Type B pancreatic cell (in vitro differentiated cells): ENCODE results near the gene CDC42. TPM values are rescaled to one million over a fixed set of nuclear protein-coding genes. Genes with fewer than 3 reads are reported as not detected.

Experiments
- DNase-seq: peaks from one replicate; pipeline ENCODE4 v3.0.0; 2021; ENCODE audit warnings: mixed read lengths; ENCODE audit not compliant: unreplicated experiment; ENCODE audit errors: extremely low spot score
- H3K27ac Mint-ChIP-seq: 2 replicates; pipeline ENCODE4 v1.8.0; 2021; ENCODE audit warnings: mild to moderate bottlenecking, mixed read lengths
- H3K27me3 Mint-ChIP-seq: 2 replicates; pipeline ENCODE4 v1.8.0; 2021; ENCODE audit warnings: mixed read lengths
- H3K36me3 Mint-ChIP-seq: 2 replicates; pipeline ENCODE4 v1.8.0; 2021; ENCODE audit warnings: mixed read lengths
- H3K4me1 Mint-ChIP-seq: one replicate; pipeline ENCODE4 v1.8.0; 2021; ENCODE audit warnings: mixed read lengths; ENCODE audit not compliant: unreplicated experiment
- H3K4me3 Mint-ChIP-seq: 2 replicates; pipeline ENCODE4 v1.8.0; 2021; ENCODE audit warnings: mild to moderate bottlenecking, mixed read lengths
- H3K9me3 Mint-ChIP-seq: 2 replicates; pipeline ENCODE4 v1.8.0; 2021; ENCODE audit warnings: mixed read lengths
- CTCF ChIP-seq: fragments of 200-600 bp; sonication (generic); conservative IDR thresholded peaks from 2 replicates; pipeline ENCODE4 v1.5.0; 2021; ENCODE audit warnings: antibody characterized with exemption, mild to moderate bottlenecking
- total RNA-seq: library from RNA; stranded (reverse); gene quantifications from 2 replicates; pipeline ENCODE4 v1.2.1, GENCODE V29; 2021; ENCODE audit warnings: low replicate concordance

CDC42 gene
- total RNA-seq, 1 donor from 2014 or later = 238 TPM

GRCh38 chr1:22098752-22099151 is 46.2 kb downstream of the CDC42 start:
- Mint-ChIP-seq H3K4me3 (no peak overlapping the region), H3K36me3 (peaks cover 32% of the 10 kb centered on the region), H3K9me3 (no peaks in the 10 kb centered on the region), H3K27me3 (no peaks in the 10 kb centered on the region), H3K27ac (no peak overlapping the region), H3K4me1 (peaks cover 5% of the 10 kb centered on the region)
- no peak for DNase-seq
- no peak for TF ChIP-seq CTCF

GRCh38 chr1:22100168-22100567 is 47.7 kb downstream of the CDC42 start:
- no peak for TF ChIP-seq CTCF
- Mint-ChIP-seq H3K36me3 (peaks cover 31% of the 10 kb centered on the region), H3K9me3 (no peaks in the 10 kb centered on the region), H3K4me3 (no peak overlapping the region), H3K4me1 (peaks cover 5% of the 10 kb centered on the region), H3K27me3 (no peaks in the 10 kb centered on the region), H3K27ac (no peak overlapping the region)
- no peak for DNase-seq

GRCh38 chr1:22101199-22101598 is 48.7 kb downstream of the CDC42 start:
- Mint-ChIP-seq H3K4me1 (peaks cover 12% of the 10 kb centered on the region), H3K9me3 (no peaks in the 10 kb centered on the region), H3K36me3 (peaks cover 35% of the 10 kb centered on the region), H3K27ac (no peak overlapping the region), H3K4me3 (no peak overlapping the region), H3K27me3 (no peaks in the 10 kb centered on the region)
- no peak for TF ChIP-seq CTCF
- no peak for DNase-seq

GRCh38 chr1:22101995-22102394 is 49.5 kb downstream of the CDC42 start:
- TF ChIP-seq CTCF = no peak
- peaks cover 20% of the 10 kb centered on the region for H3K4me1 Mint-ChIP-seq
- peaks cover 32% of the 10 kb centered on the region for H3K36me3 Mint-ChIP-seq
- no peaks in the 10 kb centered on the region for H3K9me3 Mint-ChIP-seq
- no peak overlapping the region for H3K27ac Mint-ChIP-seq
- H3K4me3 Mint-ChIP-seq = no peak overlapping the region
- DNase-seq = no peak
- H3K27me3 Mint-ChIP-seq = no peaks in the 10 kb centered on the region

- Mint-ChIP-seq H3K27me3 (no peaks in the 10 kb centered on the region), H3K4me1 (peaks cover 20% of the 10 kb centered on the region), H3K27ac (peak overlapping the region; percentile 48), H3K4me3 (no peak overlapping the region), H3K36me3 (peaks cover 27% of the 10 kb centered on the region), H3K9me3 (no peaks in the 10 kb centered on the region)
- TF ChIP-seq CTCF = no peak
- DNase-seq = no peak
Measured at GRCh38 chr1:22102746-22103145, 50.2 kb downstream of the CDC42 start.

- H3K4me1 Mint-ChIP-seq = peaks cover 33% of the 10 kb centered on the region
Measured at GRCh38 chr1:22104094-22104493, 51.6 kb downstream of the CDC42 start.

More at GRCh38 chr1:22104094-22104493, 51.6 kb downstream of the CDC42 start:
- no peak overlapping the region for H3K27ac Mint-ChIP-seq
- H3K36me3 Mint-ChIP-seq = peaks cover 32% of the 10 kb centered on the region
- no peaks in the 10 kb centered on the region for H3K9me3 Mint-ChIP-seq
- DNase-seq = no peak
- H3K4me3 Mint-ChIP-seq = no peak overlapping the region
- TF ChIP-seq CTCF = no peak
- no peaks in the 10 kb centered on the region for H3K27me3 Mint-ChIP-seq
